DOHH2 (cell line): Measurements from ENCODE around the gene MTHFD2L.
"Not testable (repeated sequence)": the region's sequence is repeated elsewhere in the genome, so short reads cannot be mapped to it uniquely, and the experiment has no call there.

Experiments
- H3F3A ChIP-seq: fragments of 200-600 bp; sonication (generic), shearing (Covaris generic); 2 replicates; pipeline ENCODE4 v1.6.0; 2016; ENCODE audit warnings: antibody characterized with exemption, mild to moderate bottlenecking; ENCODE audit not compliant: control insufficient read depth, insufficient read depth
- H3K27ac ChIP-seq: fragments of 200-600 bp; sonication (generic); 2 replicates; pipeline ENCODE4 v1.5.1; 2014; ENCODE audit warnings: low read depth, mild to moderate bottlenecking, low read length, moderate library complexity
- H3K27me3 ChIP-seq: fragments of 200-600 bp; sonication (generic); 2 replicates; pipeline ENCODE4 v1.6.1; 2014; ENCODE audit warnings: mild to moderate bottlenecking, low read length, mixed read lengths; ENCODE audit not compliant: control insufficient read depth
- H3K36me3 ChIP-seq: fragments of 200-600 bp; sonication (generic); 2 replicates; pipeline ENCODE4 v1.6.1; 2014; ENCODE audit warnings: mild to moderate bottlenecking, low read length, moderate library complexity, mixed read lengths; ENCODE audit not compliant: control insufficient read depth
- H3K4me1 ChIP-seq: fragments of 200-600 bp; sonication (generic); 2 replicates; pipeline ENCODE4 v1.6.1; 2014; ENCODE audit warnings: mild to moderate bottlenecking, low read length, mixed read lengths; ENCODE audit not compliant: control insufficient read depth
- H3K4me2 ChIP-seq: fragments of 200-600 bp; sonication (generic); 2 replicates; pipeline ENCODE4 v1.6.0; 2014; ENCODE audit warnings: mild to moderate bottlenecking, low read length, moderate library complexity
- H3K4me3 ChIP-seq: fragments of 200-600 bp; sonication (generic); 2 replicates; pipeline ENCODE4 v1.5.1; 2014; ENCODE audit warnings: mild to moderate bottlenecking, low read length, mixed read lengths
- H3K79me2 ChIP-seq: fragments of 200-600 bp; sonication (generic); 2 replicates; pipeline ENCODE4 v1.6.1; 2014; ENCODE audit warnings: mild to moderate bottlenecking, low read length, mixed read lengths; ENCODE audit not compliant: control insufficient read depth
- H3K9me2 ChIP-seq: fragments of 200-600 bp; sonication (generic); replicated peaks from 2 replicates; pipeline ENCODE4 v1.6.1; 2014; ENCODE audit warnings: mild to moderate bottlenecking, low read length, mixed read lengths; ENCODE audit not compliant: control insufficient read depth
- H3K9me3 ChIP-seq: fragments of 200-600 bp; sonication (generic); 2 replicates; pipeline ENCODE4 v1.6.1; 2014; ENCODE audit warnings: antibody characterized with exemption, low read length, mixed read lengths; ENCODE audit not compliant: control insufficient read depth, insufficient read depth
- H4K20me1 ChIP-seq: fragments of 200-600 bp; sonication (generic); 2 replicates; pipeline ENCODE4 v1.6.0; 2014; ENCODE audit warnings: low read depth, mild to moderate bottlenecking, antibody characterized with exemption, low read length, moderate library complexity; ENCODE audit not compliant: control insufficient read depth, insufficient read depth
- EZH2phosphoT487 ChIP-seq: fragments of 200-600 bp; sonication (generic); IDR thresholded peaks from 2 replicates; pipeline ENCODE4 v1.6.1; 2017; ENCODE audit warnings: borderline replicate concordance, mild to moderate bottlenecking, antibody characterized with exemption, low read length, moderate library complexity, mixed read lengths
- TF ChIP-seq, protein P1 (sequence below): fragments of 200-600 bp; sonication (generic); IDR thresholded peaks from one replicate; pipeline ENCODE4 v1.5.1; 2014; ENCODE audit warnings: antibody characterized with exemption, mild to moderate bottlenecking, low read depth, low read length; ENCODE audit not compliant: poor library complexity, severe bottlenecking

Gene MTHFD2L

GRCh38 chr4:74127745-74128144 lies 30.2 kb upstream of the MTHFD2L start:
- TF ChIP-seq, protein P1, sequence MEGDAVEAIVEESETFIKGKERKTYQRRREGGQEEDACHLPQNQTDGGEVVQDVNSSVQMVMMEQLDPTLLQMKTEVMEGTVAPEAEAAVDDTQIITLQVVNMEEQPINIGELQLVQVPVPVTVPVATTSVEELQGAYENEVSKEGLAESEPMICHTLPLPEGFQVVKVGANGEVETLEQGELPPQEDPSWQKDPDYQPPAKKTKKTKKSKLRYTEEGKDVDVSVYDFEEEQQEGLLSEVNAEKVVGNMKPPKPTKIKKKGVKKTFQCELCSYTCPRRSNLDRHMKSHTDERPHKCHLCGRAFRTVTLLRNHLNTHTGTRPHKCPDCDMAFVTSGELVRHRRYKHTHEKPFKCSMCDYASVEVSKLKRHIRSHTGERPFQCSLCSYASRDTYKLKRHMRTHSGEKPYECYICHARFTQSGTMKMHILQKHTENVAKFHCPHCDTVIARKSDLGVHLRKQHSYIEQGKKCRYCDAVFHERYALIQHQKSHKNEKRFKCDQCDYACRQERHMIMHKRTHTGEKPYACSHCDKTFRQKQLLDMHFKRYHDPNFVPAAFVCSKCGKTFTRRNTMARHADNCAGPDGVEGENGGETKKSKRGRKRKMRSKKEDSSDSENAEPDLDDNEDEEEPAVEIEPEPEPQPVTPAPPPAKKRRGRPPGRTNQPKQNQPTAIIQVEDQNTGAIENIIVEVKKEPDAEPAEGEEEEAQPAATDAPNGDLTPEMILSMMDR = no peak
- TF ChIP-seq EZH2phosphoT487 = no peak
- no peaks in the 10 kb centered on the region for H3F3A ChIP-seq
- no peaks in the 10 kb centered on the region for H4K20me1 ChIP-seq
- no peaks in the 10 kb centered on the region; the same call in 1 of the 2 replicates for H3K9me3 ChIP-seq
- H3K4me2 ChIP-seq = no peak overlapping the region
- H3K27ac ChIP-seq = no peak overlapping the region
- H3K79me2 ChIP-seq = no peaks in the 10 kb centered on the region
- H3K4me1 ChIP-seq = no peaks in the 10 kb centered on the region
- H3K9me2 ChIP-seq = no peaks in the 10 kb centered on the region
- no peaks in the 10 kb centered on the region for H3K27me3 ChIP-seq
- no peaks in the 10 kb centered on the region for H3K36me3 ChIP-seq
- no peak overlapping the region for H3K4me3 ChIP-seq

DNA sequence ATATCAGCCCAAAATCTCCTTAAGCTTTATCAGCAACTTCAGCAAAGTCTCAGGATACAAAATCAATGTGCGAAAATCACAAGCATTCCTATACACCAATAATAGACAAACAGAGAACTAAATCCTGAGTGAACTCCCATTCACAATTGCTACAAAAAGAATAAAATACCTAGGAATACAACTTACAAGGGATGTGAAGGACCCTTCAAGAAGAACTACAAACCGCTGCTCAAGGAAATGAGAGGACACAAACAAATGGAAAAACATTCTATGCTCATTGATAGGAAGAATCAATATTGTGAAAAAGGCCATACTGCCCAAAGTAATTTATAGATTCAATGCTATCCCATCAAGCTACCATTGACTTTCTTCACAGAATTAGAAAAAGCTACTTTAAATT lies 27.1 kb upstream of the MTHFD2L start:
- H4K20me1 ChIP-seq, H3K9me2 ChIP-seq, H3K4me1 ChIP-seq, H3K36me3 ChIP-seq, H3K79me2 ChIP-seq, H3K27me3 ChIP-seq, H3F3A ChIP-seq, H3K9me3 ChIP-seq, H3K4me3 ChIP-seq, H3K27ac ChIP-seq, H3K4me2 ChIP-seq: not testable (repeated sequence)

DNA sequence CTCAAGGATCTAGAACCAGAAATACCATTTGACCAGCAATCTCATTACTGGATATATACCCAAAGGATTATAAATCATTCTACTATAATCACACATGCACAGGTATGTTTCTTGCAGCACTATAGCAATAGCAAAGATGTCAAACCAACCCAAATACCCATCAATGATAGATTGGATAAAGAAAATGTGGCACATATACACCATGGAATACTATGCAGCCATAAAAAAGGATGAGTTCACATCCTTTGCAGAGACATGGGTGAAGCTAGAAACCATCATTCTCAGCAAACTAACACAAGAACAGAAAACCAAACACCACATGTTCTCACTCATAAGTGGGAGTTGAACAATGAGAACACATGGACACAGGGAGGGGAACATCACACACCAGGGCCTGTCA lies 25.7 kb upstream of the MTHFD2L start:
- not testable (repeated sequence) for H4K20me1 ChIP-seq, H3F3A ChIP-seq, H3K4me1 ChIP-seq, H3K27ac ChIP-seq, H3K9me3 ChIP-seq, H3K27me3 ChIP-seq, H3K36me3 ChIP-seq, H3K4me2 ChIP-seq, H3K9me2 ChIP-seq, H3K4me3 ChIP-seq, H3K79me2 ChIP-seq

- TF ChIP-seq, protein P1 = no peak
- no peak for TF ChIP-seq EZH2phosphoT487
- Histone ChIP-seq H3K9me3 (no peaks in the 10 kb centered on the region; the same call in 1 of the 2 replicates), H3K4me2 (no peak overlapping the region), H3K27ac (no peak overlapping the region), H3K36me3 (no peaks in the 10 kb centered on the region), H3K27me3 (no peaks in the 10 kb centered on the region), H3K9me2 (no peaks in the 10 kb centered on the region), H3K79me2 (no peaks in the 10 kb centered on the region), H3F3A (no peaks in the 10 kb centered on the region), H4K20me1 (no peaks in the 10 kb centered on the region), H3K4me1 (no peaks in the 10 kb centered on the region), H3K4me3 (no peak overlapping the region)
These were observed 25.0 kb upstream of the MTHFD2L start for GRCh38 chr4:74132944-74133343.
